WTC11 (cell line): ENCODE data around the gene PSMA1. TPM values are rescaled to one million over a fixed set of nuclear protein-coding genes. Genes with fewer than 3 reads are reported as not detected.

ENCODE experiments used
- ATAC-seq: fragments of 200-7000 bp; cut with Tn5 transposase; 2 replicates; pipeline ENCODE4 v1.10.0; 2021; ENCODE audit warnings: mild to moderate bottlenecking, moderate library complexity
- CTCF ChIA-PET: fragments of 300-600 bp; sonication (Branson Sonifier 250); formaldehyde crosslinking; loops from one replicate; lab custom pipeline; 2021; ENCODE audit warnings: antibody characterized with exemption; lab: Charles Lee
- POLR2A ChIA-PET: fragments of 350-600 bp; sonication (Branson Sonifier 250); formaldehyde crosslinking; loops from one replicate; lab custom pipeline; 2021; ENCODE audit warnings: antibody characterized with exemption; lab: Charles Lee
- DNase-seq: peaks from one replicate; pipeline ENCODE4 v3.0.0; 2021; ENCODE audit warnings: low spot score
- H3K27ac Mint-ChIP-seq: 2 replicates; pipeline ENCODE4 v1.8.0; 2021; ENCODE audit warnings: mixed read lengths
- H3K27me3 Mint-ChIP-seq: 2 replicates; pipeline ENCODE4 v1.8.0; 2021; ENCODE audit warnings: low read depth, mild to moderate bottlenecking, moderate library complexity, mixed read lengths
- H3K36me3 Mint-ChIP-seq: 2 replicates; pipeline ENCODE4 v1.8.0; 2021; ENCODE audit warnings: mixed read lengths
- H3K4me1 Mint-ChIP-seq: 2 replicates; pipeline ENCODE4 v1.8.0; 2022; ENCODE audit warnings: mixed read lengths
- H3K4me3 Mint-ChIP-seq: 2 replicates; pipeline ENCODE4 v1.8.0; 2021; ENCODE audit warnings: mild to moderate bottlenecking, moderate library complexity, mixed read lengths
- H3K9me3 Mint-ChIP-seq: 2 replicates; pipeline ENCODE4 v1.8.0; 2021; ENCODE audit warnings: mixed read lengths
- ATF1 ChIP-seq: sonication (generic); formaldehyde crosslinking; IDR thresholded peaks from 2 replicates; pipeline ENCODE4 v1.8.1; 2023; ENCODE audit warnings: mild to moderate bottlenecking, moderate library complexity, missing genetic modification reagents
- CREM ChIP-seq: sonication (generic); formaldehyde crosslinking; IDR thresholded peaks from 2 replicates; pipeline ENCODE4 v1.8.1; 2022; ENCODE audit warnings: mild to moderate bottlenecking, missing genetic modification reagents, moderate library complexity
- HMGA2 ChIP-seq: fragments of 250-450 bp; sonication (Bioruptor Pico); IDR thresholded peaks from 2 replicates; pipeline ENCODE4 v1.4.0; 2021; ENCODE audit warnings: mild to moderate bottlenecking, moderate library complexity
- IRF2 ChIP-seq: sonication (generic); formaldehyde crosslinking; IDR thresholded peaks from 2 replicates; pipeline ENCODE4 v1.8.0; 2022; ENCODE audit warnings: low read depth, missing genetic modification reagents, borderline replicate concordance
- JAZF1 ChIP-seq: fragments of 250-450 bp; sonication (Bioruptor Pico); IDR thresholded peaks from 2 replicates; pipeline ENCODE4 v1.9.0; 2021; ENCODE audit warnings: moderate library complexity, mild to moderate bottlenecking, inconsistent platforms
- JUN ChIP-seq: sonication (generic); formaldehyde crosslinking; IDR thresholded peaks from 2 replicates; pipeline ENCODE4 v1.8.0; 2023; ENCODE audit warnings: mild to moderate bottlenecking, missing genetic modification reagents
- KAT7 ChIP-seq: sonication (generic); formaldehyde crosslinking; IDR thresholded peaks from 2 replicates; pipeline ENCODE4 v1.8.1; 2023; ENCODE audit warnings: missing genetic modification reagents, mild to moderate bottlenecking, borderline replicate concordance
- NR2C2 ChIP-seq: sonication (generic); formaldehyde crosslinking; IDR thresholded peaks from 2 replicates; pipeline ENCODE4 v1.8.0; 2022; ENCODE audit warnings: mild to moderate bottlenecking, missing genetic modification reagents
- SMAD3 ChIP-seq: sonication (generic); formaldehyde crosslinking; IDR thresholded peaks from 2 replicates; pipeline ENCODE4 v1.8.0; 2022; ENCODE audit warnings: missing genetic modification reagents, mild to moderate bottlenecking, borderline replicate concordance
- TEAD4 ChIP-seq: sonication (generic); formaldehyde crosslinking; IDR thresholded peaks from 2 replicates; pipeline ENCODE4 v1.8.0; 2022; ENCODE audit warnings: mild to moderate bottlenecking, missing genetic modification reagents
- TP53 ChIP-seq: sonication (generic); formaldehyde crosslinking; IDR thresholded peaks from 2 replicates; pipeline ENCODE4 v1.8.1; 2023; ENCODE audit warnings: mild to moderate bottlenecking, missing genetic modification reagents
- ZBTB21 ChIP-seq: sonication (generic); formaldehyde crosslinking; IDR thresholded peaks from 2 replicates; pipeline ENCODE4 v1.8.1; 2023; ENCODE audit warnings: mild to moderate bottlenecking, missing genetic modification reagents, borderline replicate concordance
- ZNF317 ChIP-seq: sonication (generic); formaldehyde crosslinking; IDR thresholded peaks from 2 replicates; pipeline ENCODE4 v1.8.1; 2023; ENCODE audit warnings: low read depth, mild to moderate bottlenecking, moderate library complexity, missing genetic modification reagents, borderline replicate concordance
- total RNA-seq: library from RNA; stranded (reverse); gene quantifications from 3 replicates; pipeline ENCODE4 v1.2.3, GENCODE V29; 2021
- TF ChIP-seq, protein P1 (sequence below): sonication (generic); formaldehyde crosslinking; IDR thresholded peaks from 2 replicates; pipeline ENCODE4 v1.8.1; 2022; ENCODE audit warnings: low read depth, mild to moderate bottlenecking, moderate library complexity, missing genetic modification reagents, borderline replicate concordance
- TF ChIP-seq, protein P2 (sequence below): sonication (generic); formaldehyde crosslinking; IDR thresholded peaks from 2 replicates; pipeline ENCODE4 v1.8.1; 2023; ENCODE audit warnings: mild to moderate bottlenecking, missing genetic modification reagents, moderate library complexity
- TF ChIP-seq, protein P3 (sequence below): sonication (generic); formaldehyde crosslinking; IDR thresholded peaks from 2 replicates; pipeline ENCODE4 v1.8.0; 2023; ENCODE audit warnings: mild to moderate bottlenecking, missing genetic modification reagents
- TF ChIP-seq, protein P4 (sequence below): fragments of 250-450 bp; sonication (Bioruptor Pico); IDR thresholded peaks from 2 replicates; pipeline ENCODE4 v1.9.0; 2021; ENCODE audit warnings: moderate library complexity, mild to moderate bottlenecking, inconsistent platforms, borderline replicate concordance
- TF ChIP-seq, protein P5 (sequence below): sonication (generic); formaldehyde crosslinking; IDR thresholded peaks from 2 replicates; pipeline ENCODE4 v1.8.1; 2023; ENCODE audit warnings: mild to moderate bottlenecking, missing genetic modification reagents
- TF ChIP-seq, protein P6 (sequence below): sonication (generic); formaldehyde crosslinking; IDR thresholded peaks from 2 replicates; pipeline ENCODE4 v1.8.1; 2023; ENCODE audit warnings: mild to moderate bottlenecking, moderate library complexity, missing genetic modification reagents

Gene PSMA1
- total RNA-seq, 1 experiment from 2014 or later: 139 TPM

DNA sequence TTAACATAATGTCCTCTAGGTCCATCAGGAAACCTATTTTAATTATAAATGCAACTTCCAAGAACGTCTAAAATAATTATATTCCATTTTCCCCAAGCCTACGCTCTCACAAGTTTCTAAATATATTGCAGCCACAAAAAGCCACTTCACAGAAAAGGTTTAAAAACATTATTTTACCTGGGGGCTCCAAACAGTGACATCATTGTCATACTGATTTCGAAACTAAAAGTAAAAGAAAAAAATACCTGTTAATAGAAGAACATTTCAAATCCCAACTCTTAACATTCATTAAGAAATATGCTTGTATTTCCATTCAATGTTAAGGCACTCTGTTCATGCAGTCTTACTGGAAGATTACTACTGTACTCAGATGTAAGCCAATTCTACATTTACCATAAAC is 1.4 kb downstream of the PSMA1 start (continued):
- TF ChIP-seq, protein P1, sequence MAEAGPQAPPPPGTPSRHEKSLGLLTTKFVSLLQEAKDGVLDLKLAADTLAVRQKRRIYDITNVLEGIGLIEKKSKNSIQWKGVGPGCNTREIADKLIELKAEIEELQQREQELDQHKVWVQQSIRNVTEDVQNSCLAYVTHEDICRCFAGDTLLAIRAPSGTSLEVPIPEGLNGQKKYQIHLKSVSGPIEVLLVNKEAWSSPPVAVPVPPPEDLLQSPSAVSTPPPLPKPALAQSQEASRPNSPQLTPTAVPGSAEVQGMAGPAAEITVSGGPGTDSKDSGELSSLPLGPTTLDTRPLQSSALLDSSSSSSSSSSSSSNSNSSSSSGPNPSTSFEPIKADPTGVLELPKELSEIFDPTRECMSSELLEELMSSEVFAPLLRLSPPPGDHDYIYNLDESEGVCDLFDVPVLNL (CRISPR knock-in tag): no peak
- TF ChIP-seq HMGA2 (no peak), ZNF317 (CRISPR knock-in tag) (no peak), ZBTB21 (CRISPR knock-in tag) (no peak), NR2C2 (CRISPR knock-in tag) (no peak), JAZF1 (CRISPR knock-in tag) (no peak), CREM (no peak), IRF2 (no peak), TEAD4 (CRISPR knock-in tag) (no peak)
- TF ChIP-seq, protein P2, sequence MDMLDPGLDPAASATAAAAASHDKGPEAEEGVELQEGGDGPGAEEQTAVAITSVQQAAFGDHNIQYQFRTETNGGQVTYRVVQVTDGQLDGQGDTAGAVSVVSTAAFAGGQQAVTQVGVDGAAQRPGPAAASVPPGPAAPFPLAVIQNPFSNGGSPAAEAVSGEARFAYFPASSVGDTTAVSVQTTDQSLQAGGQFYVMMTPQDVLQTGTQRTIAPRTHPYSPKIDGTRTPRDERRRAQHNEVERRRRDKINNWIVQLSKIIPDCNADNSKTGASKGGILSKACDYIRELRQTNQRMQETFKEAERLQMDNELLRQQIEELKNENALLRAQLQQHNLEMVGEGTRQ (CRISPR knock-in tag): no peak
- TF ChIP-seq, protein P3, sequence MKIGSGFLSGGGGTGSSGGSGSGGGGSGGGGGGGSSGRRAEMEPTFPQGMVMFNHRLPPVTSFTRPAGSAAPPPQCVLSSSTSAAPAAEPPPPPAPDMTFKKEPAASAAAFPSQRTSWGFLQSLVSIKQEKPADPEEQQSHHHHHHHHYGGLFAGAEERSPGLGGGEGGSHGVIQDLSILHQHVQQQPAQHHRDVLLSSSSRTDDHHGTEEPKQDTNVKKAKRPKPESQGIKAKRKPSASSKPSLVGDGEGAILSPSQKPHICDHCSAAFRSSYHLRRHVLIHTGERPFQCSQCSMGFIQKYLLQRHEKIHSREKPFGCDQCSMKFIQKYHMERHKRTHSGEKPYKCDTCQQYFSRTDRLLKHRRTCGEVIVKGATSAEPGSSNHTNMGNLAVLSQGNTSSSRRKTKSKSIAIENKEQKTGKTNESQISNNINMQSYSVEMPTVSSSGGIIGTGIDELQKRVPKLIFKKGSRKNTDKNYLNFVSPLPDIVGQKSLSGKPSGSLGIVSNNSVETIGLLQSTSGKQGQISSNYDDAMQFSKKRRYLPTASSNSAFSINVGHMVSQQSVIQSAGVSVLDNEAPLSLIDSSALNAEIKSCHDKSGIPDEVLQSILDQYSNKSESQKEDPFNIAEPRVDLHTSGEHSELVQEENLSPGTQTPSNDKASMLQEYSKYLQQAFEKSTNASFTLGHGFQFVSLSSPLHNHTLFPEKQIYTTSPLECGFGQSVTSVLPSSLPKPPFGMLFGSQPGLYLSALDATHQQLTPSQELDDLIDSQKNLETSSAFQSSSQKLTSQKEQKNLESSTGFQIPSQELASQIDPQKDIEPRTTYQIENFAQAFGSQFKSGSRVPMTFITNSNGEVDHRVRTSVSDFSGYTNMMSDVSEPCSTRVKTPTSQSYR (CRISPR knock-in tag): no peak
- TF ChIP-seq, protein P4, sequence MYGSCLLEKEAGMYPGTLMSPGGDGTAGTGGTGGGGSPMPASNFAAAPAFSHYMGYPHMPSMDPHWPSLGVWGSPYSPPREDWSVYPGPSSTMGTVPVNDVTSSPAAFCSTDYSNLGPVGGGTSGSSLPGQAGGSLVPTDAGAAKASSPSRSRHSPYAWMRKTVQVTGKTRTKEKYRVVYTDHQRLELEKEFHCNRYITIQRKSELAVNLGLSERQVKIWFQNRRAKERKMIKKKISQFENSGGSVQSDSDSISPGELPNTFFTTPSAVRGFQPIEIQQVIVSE: no peak
- TF ChIP-seq, protein P5, sequence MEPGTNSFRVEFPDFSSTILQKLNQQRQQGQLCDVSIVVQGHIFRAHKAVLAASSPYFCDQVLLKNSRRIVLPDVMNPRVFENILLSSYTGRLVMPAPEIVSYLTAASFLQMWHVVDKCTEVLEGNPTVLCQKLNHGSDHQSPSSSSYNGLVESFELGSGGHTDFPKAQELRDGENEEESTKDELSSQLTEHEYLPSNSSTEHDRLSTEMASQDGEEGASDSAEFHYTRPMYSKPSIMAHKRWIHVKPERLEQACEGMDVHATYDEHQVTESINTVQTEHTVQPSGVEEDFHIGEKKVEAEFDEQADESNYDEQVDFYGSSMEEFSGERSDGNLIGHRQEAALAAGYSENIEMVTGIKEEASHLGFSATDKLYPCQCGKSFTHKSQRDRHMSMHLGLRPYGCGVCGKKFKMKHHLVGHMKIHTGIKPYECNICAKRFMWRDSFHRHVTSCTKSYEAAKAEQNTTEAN: no peak
- TF ChIP-seq, all 79 proteins: peak for 0

DNA sequence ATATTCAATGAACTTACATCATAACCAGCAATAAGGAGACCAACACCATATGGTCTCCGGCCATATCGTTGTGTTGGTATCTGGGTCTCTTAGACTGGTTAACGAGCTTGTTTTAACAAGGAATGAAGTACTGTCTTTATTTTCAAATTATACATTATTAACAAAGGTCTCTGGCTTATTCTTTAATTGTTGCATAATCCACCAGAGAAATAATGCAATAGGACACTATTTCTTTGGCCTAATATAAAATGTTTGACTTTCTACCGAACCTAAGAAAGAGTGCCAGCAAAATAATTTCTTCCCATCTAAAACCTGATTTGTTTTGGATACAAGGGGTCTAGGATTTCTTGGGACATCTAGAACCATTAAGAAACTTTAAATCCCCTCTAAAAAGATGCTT is 6.4 kb downstream of the PSMA1 start:
- POLR2A ChIA-PET: no interaction called here
- ATAC-seq (no peak), DNase-seq (no peak)
- CTCF ChIA-PET: interaction anchor here (0.6 kb wide), 1 partner anchor 27 kb away, joined by 3 read pairs; no protein-coding TSS in a partner anchor
- H3K4me1 Mint-ChIP-seq: peaks cover under 1% of the 10 kb centered on the region
- no peak overlapping the region for H3K4me3 Mint-ChIP-seq
- H3K9me3 Mint-ChIP-seq: no peaks in the 10 kb centered on the region
- H3K27me3 Mint-ChIP-seq: no peaks in the 10 kb centered on the region
- no peak overlapping the region for H3K27ac Mint-ChIP-seq
- H3K36me3 Mint-ChIP-seq: peaks cover 64% of the 10 kb centered on the region
- TF ChIP-seq KAT7 (CRISPR knock-in tag) (no peak), TP53 (CRISPR knock-in tag) (no peak), HMGA2 (no peak), CREM (no peak), SMAD3 (CRISPR knock-in tag) (no peak), ATF1 (no peak), JUN (CRISPR knock-in tag) (no peak)
- TF ChIP-seq, protein P6, sequence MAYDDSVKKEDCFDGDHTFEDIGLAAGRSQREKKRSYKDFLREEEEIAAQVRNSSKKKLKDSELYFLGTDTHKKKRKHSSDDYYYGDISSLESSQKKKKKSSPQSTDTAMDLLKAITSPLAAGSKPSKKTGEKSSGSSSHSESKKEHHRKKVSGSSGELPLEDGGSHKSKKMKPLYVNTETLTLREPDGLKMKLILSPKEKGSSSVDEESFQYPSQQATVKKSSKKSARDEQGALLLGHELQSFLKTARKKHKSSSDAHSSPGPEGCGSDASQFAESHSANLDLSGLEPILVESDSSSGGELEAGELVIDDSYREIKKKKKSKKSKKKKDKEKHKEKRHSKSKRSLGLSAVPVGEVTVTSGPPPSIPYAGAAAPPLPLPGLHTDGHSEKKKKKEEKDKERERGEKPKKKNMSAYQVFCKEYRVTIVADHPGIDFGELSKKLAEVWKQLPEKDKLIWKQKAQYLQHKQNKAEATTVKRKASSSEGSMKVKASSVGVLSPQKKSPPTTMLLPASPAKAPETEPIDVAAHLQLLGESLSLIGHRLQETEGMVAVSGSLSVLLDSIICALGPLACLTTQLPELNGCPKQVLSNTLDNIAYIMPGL: no peak
